DMS114 treated with DMSO at 0.1 percent for 48 hours (cell line): ENCODE results near the gene GREM1.

Source experiments
- DNase-seq: peaks from one replicate; lab custom pipeline; 2025; ENCODE audit not compliant: unreplicated experiment; lab: John Stamatoyannopoulos, UW

GREM1 gene

GRCh38 chr15:32717426-32718226 is at the start of gene GREM1:
Gene GREM1, plus strand, starts transcription at chr15:32718004. Its CDS starts 12,687 bp downstream, at chr15:32730691.
- no peak for DNase-seq

DNA sequence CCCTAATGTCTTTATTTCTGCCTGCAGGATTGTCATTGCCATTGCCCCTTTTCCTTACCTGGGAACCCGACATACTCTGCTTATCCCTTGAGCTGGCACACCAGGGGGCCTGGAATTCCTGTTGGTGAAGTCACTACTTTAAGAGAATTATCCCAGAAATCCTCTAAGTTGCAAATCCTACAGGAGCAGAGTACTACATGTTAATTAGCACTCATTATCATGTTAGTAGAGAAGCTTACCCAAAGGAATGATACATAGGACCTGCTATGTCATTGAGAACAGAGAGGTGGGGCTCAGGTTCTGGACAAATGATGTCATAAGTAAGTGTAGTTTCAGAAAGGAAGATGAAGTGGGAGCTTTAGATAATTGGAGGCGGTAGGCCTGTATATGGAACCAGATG is 48.9 kb upstream of the GREM1 start:
- no peak for DNase-seq

DNA sequence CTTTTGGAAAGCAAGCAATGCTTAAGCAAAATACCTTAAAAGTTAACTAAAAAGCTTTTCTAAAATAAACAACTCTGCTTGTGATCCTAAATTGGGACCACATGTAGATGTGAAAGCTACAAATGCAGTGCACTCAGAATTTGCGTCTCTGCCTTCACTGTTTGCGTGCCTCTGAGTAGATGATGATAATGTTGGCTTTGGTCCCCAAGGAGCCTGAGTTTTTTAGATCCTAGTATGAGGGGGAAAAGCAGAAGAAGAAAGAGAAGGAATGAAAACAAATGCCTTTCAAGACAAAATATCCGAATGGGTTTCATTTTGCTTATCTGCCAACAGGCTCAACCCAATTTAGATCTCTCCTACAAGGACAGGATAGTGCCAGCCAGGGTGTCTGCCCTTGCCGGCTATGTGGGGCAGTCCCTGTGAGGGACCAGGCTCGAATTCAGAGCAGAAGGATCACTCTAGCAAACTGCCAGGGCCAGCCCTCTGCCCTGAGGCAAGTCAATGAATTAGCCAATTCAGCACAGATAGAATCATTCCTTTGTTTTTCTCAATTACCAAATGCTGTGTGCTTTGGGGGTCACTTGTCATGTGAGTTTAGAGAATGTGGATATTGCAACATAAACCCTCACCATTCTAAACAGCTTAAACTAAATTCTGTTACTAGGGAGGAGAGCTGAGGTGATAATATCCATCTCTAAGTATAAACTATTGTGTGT is 47.8 kb upstream of the GREM1 start:
- no peak for DNase-seq

- no peak for DNase-seq
These were observed 47.2 kb upstream of the GREM1 start for GRCh38 chr15:32670623-32671022.

DNA sequence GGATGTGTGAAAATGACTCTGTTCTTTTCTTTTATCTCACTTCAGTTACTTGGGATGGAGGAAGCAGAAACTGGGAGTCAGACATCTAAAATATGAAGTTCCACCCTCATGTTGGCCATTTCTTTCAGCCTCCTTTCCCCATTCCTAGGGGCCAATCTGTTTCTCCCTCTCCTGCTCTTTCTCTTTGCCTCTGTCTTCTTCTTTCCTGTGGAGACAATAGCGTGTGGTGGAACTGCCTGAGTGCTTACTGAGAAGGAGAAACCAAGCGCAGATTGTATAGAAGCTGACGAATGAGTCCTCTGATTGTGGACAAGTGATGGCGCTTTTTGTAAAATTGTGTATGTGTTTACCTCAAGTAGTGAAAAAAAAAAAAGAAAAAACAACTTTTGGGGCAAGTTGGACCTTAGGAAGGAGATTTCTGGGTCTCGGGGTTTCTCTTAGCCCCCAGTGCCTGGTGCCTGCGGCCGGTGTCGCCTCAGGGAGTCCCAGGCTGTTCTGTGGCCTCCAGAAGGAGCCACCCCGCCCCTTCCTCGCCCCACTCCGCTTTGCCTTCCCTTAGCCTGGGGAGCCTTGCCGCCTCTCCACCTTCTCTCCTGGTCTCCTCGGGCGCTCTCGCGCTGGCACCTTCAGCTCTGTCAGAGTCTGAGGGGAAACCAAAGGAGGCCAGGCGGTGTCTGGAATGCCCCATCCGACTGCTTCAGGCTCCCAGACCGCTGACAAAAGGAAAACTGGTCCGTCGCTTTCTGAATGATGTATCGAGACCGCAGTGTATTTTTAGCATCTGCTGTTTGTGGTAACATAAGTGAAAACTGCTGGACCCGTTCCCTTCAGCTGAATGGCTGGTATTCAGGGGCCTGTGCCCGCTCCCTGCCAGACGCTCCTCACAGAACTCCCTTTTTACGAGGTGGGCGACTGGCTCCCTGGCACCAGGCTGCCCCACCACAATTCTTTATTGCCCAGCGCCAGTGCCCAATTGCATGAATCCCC is 46.2 kb upstream of the GREM1 start:
- DNase-seq = no peak

DNA sequence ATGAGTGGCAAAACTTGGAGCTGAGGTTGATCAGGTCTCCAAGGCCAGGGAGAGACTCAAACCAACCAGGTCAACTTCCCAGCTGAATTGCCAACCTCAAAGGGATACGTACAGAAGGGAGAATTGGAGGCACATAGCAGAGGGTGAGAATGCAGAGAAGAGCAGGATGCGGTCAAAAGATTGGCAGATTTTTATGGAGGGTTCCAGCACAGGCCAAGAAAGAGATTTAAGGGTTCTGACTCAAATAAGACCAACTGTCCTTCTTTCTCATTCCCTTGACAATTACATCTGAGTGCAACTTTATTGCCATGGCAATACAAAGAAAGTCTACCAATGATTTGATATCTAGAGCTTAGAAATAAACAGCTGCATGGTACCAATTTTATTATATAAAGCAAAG is 43.1 kb upstream of the GREM1 start:
- no peak for DNase-seq

GRCh38 chr15:32675466-32675865 is 42.3 kb upstream of the GREM1 start:
- no peak for DNase-seq

GRCh38 chr15:32676169-32676568 is 41.6 kb upstream of the GREM1 start:
- no peak for DNase-seq

DNA sequence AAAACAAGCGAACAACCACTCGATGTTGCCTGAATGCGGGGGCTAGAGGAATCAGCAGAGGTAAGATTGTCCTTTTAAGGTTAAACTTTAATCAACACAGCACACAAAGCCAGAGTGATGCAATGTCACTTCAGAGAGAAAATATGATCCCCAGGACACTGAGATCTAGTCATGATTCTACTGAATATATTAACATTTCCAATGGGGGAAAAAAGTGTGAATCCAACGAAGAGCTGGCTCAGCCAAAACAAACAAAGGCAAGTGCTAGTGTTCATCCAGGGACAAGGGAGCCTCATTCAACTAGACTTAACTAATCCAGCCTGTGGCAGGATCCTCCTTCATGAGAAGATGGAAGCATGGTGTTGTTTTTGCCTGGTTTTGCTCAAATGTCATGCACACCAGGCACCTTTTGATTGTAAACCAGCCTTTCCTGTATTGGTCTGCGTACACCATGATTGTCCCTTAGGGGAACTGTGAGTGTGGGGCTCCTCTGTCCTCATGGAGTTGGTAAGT is 40.5 kb upstream of the GREM1 start:
- no peak for DNase-seq

GRCh38 chr15:32679298-32679690 is 38.5 kb upstream of the GREM1 start:
- no peak for DNase-seq

- DNase-seq = no peak
These were observed 35.2 kb upstream of the GREM1 start for GRCh38 chr15:32682569-32682968.

DNA sequence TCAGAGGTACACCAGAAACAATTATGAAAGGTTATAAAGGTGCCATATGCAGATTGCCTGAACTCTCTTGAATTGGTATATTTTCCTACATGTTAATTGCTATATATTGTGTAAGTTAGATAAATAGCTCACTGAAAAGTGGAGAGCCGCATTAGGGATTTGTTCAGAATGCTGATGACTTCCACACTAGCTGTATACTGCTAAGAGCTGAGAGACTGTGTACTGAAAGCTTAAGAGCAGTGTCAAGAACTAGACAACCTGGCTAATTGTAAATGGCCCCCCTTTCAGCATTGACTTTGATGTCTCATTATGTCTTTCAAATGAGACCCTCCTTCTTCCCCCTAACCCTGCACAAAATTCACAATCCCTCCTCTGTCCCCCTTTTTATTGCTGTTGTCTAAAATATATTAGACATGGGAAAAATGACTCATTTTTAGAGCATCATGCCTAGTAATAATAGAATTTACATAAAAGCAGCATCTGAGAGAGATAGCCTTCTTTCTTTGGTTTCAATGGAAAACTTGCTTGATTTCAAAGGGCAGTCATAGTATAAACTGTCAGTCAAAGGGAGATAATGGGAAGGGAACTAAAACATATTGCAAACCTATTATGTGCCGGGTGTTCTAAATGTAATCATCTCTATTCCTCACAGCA is 34.7 kb upstream of the GREM1 start:
- DNase-seq = no peak

GRCh38 chr15:32683906-32684584 is 33.8 kb upstream of the GREM1 start:
- DNase-seq = no peak

GRCh38 chr15:32685576-32685975 is 32.2 kb upstream of the GREM1 start:
- no peak for DNase-seq

GRCh38 chr15:32687556-32687955 is 30.2 kb upstream of the GREM1 start:
- DNase-seq = no peak

- no peak for DNase-seq
These were observed 29.6 kb upstream of the GREM1 start for GRCh38 chr15:32688151-32688639.

- DNase-seq = no peak
These were observed 26.7 kb upstream of the GREM1 start for GRCh38 chr15:32690941-32691688.

- no peak for DNase-seq
These were observed 26.1 kb upstream of the GREM1 start for GRCh38 chr15:32691689-32692038.

- no peak for DNase-seq
These were observed 25.5 kb upstream of the GREM1 start for GRCh38 chr15:32692286-32692685.
